HG02759 (cell line): ENCODE data around the gene KRTAP6-1.

Experiments
- ATAC-seq: cut with Tn5 transposase; IDR thresholded peaks from one replicate; pipeline ENCODE4 v1.9.1; 2021; ENCODE audit warnings: mild to moderate bottlenecking, moderate library complexity; ENCODE audit not compliant: unreplicated experiment

The KRTAP6-1 gene

GRCh38 chr21:30579346-30579745 lies 34.4 kb downstream of the KRTAP6-1 start:
- ATAC-seq, result no peak

GRCh38 chr21:30577766-30578165 lies 36.0 kb downstream of the KRTAP6-1 start:
- no peak for ATAC-seq

- ATAC-seq, result no peak
These were observed 46.1 kb downstream of the KRTAP6-1 start for GRCh38 chr21:30567617-30568016.

GRCh38 chr21:30563630-30564029 lies 50.1 kb downstream of the KRTAP6-1 start:
- no peak for ATAC-seq
